H9 (cell line): Measurements from ENCODE around the gene MRPL23. TPM values are rescaled to one million over a fixed set of nuclear protein-coding genes. Genes with fewer than 3 reads are reported as not detected.

Source experiments
- DNase-seq: peaks from one replicate; pipeline ENCODE4 v3.0.0-alpha.2; 2017
- H2AFZ ChIP-seq: one replicate; pipeline ENCODE4 v1.6.1; 2013; ENCODE audit warnings: mild to moderate bottlenecking, low read length, control low read depth, moderate library complexity
- H2AK5ac ChIP-seq: 2 replicates; pipeline ENCODE4 v1.6.1; 2013; ENCODE audit warnings: low read length, control low read depth, mixed read lengths; ENCODE audit not compliant: insufficient read length
- H2BK120ac ChIP-seq: one replicate; pipeline ENCODE4 v1.6.1; 2013; ENCODE audit warnings: low read depth, mild to moderate bottlenecking, low read length, control low read depth, inconsistent platforms; ENCODE audit not compliant: poor library complexity, severe bottlenecking
- H2BK12ac ChIP-seq: 2 replicates; pipeline ENCODE4 v1.6.1; 2013; ENCODE audit warnings: low read length, control low read depth, mixed read lengths, low read depth; ENCODE audit not compliant: insufficient read length
- H2BK15ac ChIP-seq: 2 replicates; pipeline ENCODE4 v1.6.1; 2013; ENCODE audit warnings: low read depth, low read length, control low read depth
- H2BK20ac ChIP-seq: one replicate; pipeline ENCODE4 v1.6.1; 2013; ENCODE audit warnings: low read depth, mild to moderate bottlenecking, low read length, control low read depth, inconsistent platforms; ENCODE audit not compliant: poor library complexity, severe bottlenecking
- H2BK5ac ChIP-seq: 2 replicates; pipeline ENCODE4 v1.6.1; 2013; ENCODE audit warnings: low read length, control low read depth, mixed read lengths; ENCODE audit not compliant: insufficient read length
- H3K14ac ChIP-seq: 2 replicates; pipeline ENCODE4 v1.6.1; 2013; ENCODE audit warnings: low read length, control low read depth; ENCODE audit not compliant: insufficient read depth
- H3K18ac ChIP-seq: 2 replicates; pipeline ENCODE4 v1.6.1; 2013; ENCODE audit warnings: low read depth, mild to moderate bottlenecking, mixed read lengths, low read length, control low read depth; ENCODE audit not compliant: insufficient read length
- H3K23ac ChIP-seq: 2 replicates; pipeline ENCODE4 v1.6.1; 2013; ENCODE audit warnings: low read length, control low read depth, mixed read lengths, low read depth; ENCODE audit not compliant: insufficient read length
- H3K23me2 ChIP-seq: 2 replicates; pipeline ENCODE4 v1.6.1; 2013; ENCODE audit warnings: low read depth, mild to moderate bottlenecking, mixed read lengths, low read length, control low read depth; ENCODE audit not compliant: insufficient read length, poor library complexity, severe bottlenecking
- H3K27ac ChIP-seq: 2 replicates; pipeline ENCODE4 v1.5.1; 2013; ENCODE audit warnings: low read length, control low read depth, mixed read lengths, low read depth; ENCODE audit not compliant: insufficient read length
- H3K27me3 ChIP-seq: 2 replicates; pipeline ENCODE4 v1.6.1; 2013; ENCODE audit warnings: low read length, control low read depth, inconsistent platforms; ENCODE audit not compliant: insufficient read depth
- H3K4ac ChIP-seq: 2 replicates; pipeline ENCODE4 v1.6.1; 2013; ENCODE audit warnings: low read depth, mild to moderate bottlenecking, control low read depth, inconsistent platforms, low read length, moderate library complexity
- H3K4me1 ChIP-seq: 2 replicates; pipeline ENCODE4 v1.6.1; 2013; ENCODE audit warnings: low read length, control low read depth, inconsistent platforms; ENCODE audit not compliant: insufficient read depth
- H3K4me2 ChIP-seq: 2 replicates; pipeline ENCODE4 v1.6.1; 2013; ENCODE audit warnings: low read length, control low read depth, mixed read lengths; ENCODE audit not compliant: insufficient read length, insufficient read depth
- H3K56ac ChIP-seq: 2 replicates; pipeline ENCODE4 v1.6.1; 2013; ENCODE audit warnings: low read depth, mild to moderate bottlenecking, mixed read lengths, low read length, control low read depth; ENCODE audit not compliant: insufficient read length
- H3K79me1 ChIP-seq: 2 replicates; pipeline ENCODE4 v1.6.1; 2013; ENCODE audit warnings: low read depth, mild to moderate bottlenecking, moderate library complexity, low read length, control low read depth, inconsistent platforms; ENCODE audit not compliant: insufficient read depth, poor library complexity, severe bottlenecking
- H3K79me2 ChIP-seq: 2 replicates; pipeline ENCODE4 v1.6.1; 2013; ENCODE audit warnings: low read length, control low read depth, inconsistent platforms; ENCODE audit not compliant: insufficient read depth
- H3K9ac ChIP-seq: 2 replicates; pipeline ENCODE4 v1.6.1; 2013; ENCODE audit warnings: low read length, control low read depth, mixed read lengths; ENCODE audit not compliant: insufficient read length; ENCODE audit errors: extremely low read depth
- H3K9me3 ChIP-seq: one replicate; pipeline ENCODE4 v1.6.1; 2013; ENCODE audit warnings: low read depth, low read length, inconsistent platforms; ENCODE audit not compliant: control insufficient read depth
- H3T11ph ChIP-seq: one replicate; pipeline ENCODE4 v1.6.1; 2013; ENCODE audit warnings: mild to moderate bottlenecking, low read length, control low read depth, inconsistent platforms
- H4K20me1 ChIP-seq: one replicate; pipeline ENCODE4 v1.6.1; 2013; ENCODE audit not compliant: control insufficient read depth, insufficient read length, insufficient read depth
- H4K5ac ChIP-seq: 2 replicates; pipeline ENCODE4 v1.6.1; 2013; ENCODE audit warnings: low read depth, mild to moderate bottlenecking, mixed read lengths, low read length, control low read depth; ENCODE audit not compliant: insufficient read length
- H4K8ac ChIP-seq: replicated peaks from 2 replicates; pipeline ENCODE4 v1.6.1; 2013; ENCODE audit warnings: low read length, control low read depth, mixed read lengths, low read depth; ENCODE audit not compliant: insufficient read length
- H4K91ac ChIP-seq: 2 replicates; pipeline ENCODE4 v1.6.1; 2013; ENCODE audit warnings: low read depth, mild to moderate bottlenecking, moderate library complexity, mixed read lengths, low read length, control low read depth; ENCODE audit not compliant: insufficient read length
- H3K27ac Mint-ChIP-seq, 3 experiments: 2 replicates in 2 of 3; 3 replicates in 1 of 3; pipeline ENCODE4 v1.8.0; 2020 to 2021; ENCODE audit warnings: mixed read lengths in 3 of 3, mild to moderate bottlenecking in 1 of 3, moderate library complexity in 1 of 3
- H3K27me3 Mint-ChIP-seq: 2 replicates; pipeline ENCODE4 v1.8.0; 2021; ENCODE audit warnings: low read depth, mild to moderate bottlenecking, moderate library complexity, mixed read lengths
- H3K36me3 Mint-ChIP-seq, 3 experiments: 2 replicates in 2 of 3; 3 replicates in 1 of 3; pipeline ENCODE4 v1.8.0; 2020 to 2021; ENCODE audit warnings: low read depth in 3 of 3, mixed read lengths in 3 of 3; ENCODE audit not compliant: insufficient read depth in 1 of 3
- H3K4me1 Mint-ChIP-seq, 2 experiments: 2 replicates each; pipeline ENCODE4 v1.8.0; 2020; ENCODE audit warnings: mixed read lengths in 2 of 2
- H3K4me3 Mint-ChIP-seq, 2 experiments: 2 replicates in 1 of 2; 3 replicates in 1 of 2; pipeline ENCODE4 v1.8.0; 2020 to 2021; ENCODE audit warnings: mild to moderate bottlenecking in 2 of 2, mixed read lengths in 2 of 2, moderate library complexity in 1 of 2
- H3K9me3 Mint-ChIP-seq, 2 experiments: 2 replicates in 1 of 2; 3 replicates in 1 of 2; pipeline ENCODE4 v1.8.0; 2020; ENCODE audit warnings: mild to moderate bottlenecking in 2 of 2, mixed read lengths in 2 of 2, moderate library complexity in 1 of 2
- WGBS: extraction: QIAGEN DNeasy Blood & Tissue Kit; methylation state at CpG from one replicate; pipeline ENCODE4 v1.1.7; 2013; ENCODE audit warnings: missing lambda C conversion rate, low lambda C conversion rate, mixed read lengths; ENCODE audit not compliant: insufficient read length; ENCODE audit errors: extremely low coverage; 5-methylcytosine and 5-hydroxymethylcytosine counted together
- total RNA-seq: library from RNA; stranded (reverse); gene quantifications from 2 replicates; pipeline ENCODE4 v1.2.1, GENCODE V29; 2021
- TF ChIP-seq, protein P1 (sequence below): fragments of 200-600 bp; sonication (generic); conservative IDR thresholded peaks from 3 replicates; pipeline ENCODE4 v1.8.0; 2021; ENCODE audit warnings: antibody characterized with exemption, mild to moderate bottlenecking

The MRPL23 gene
- total RNA-seq, 1 experiment from 2014 or later = 67.3 TPM

GRCh38 chr11:1982873-1983600 lies 35.9 kb downstream of the MRPL23 start:
- Histone ChIP-seq H4K5ac (no peak overlapping the region), H3K4ac (no peak overlapping the region), H3K79me1 (no peaks in the 10 kb centered on the region), H3K14ac (no peak overlapping the region), H2AK5ac (no peak overlapping the region), H4K91ac (no peak overlapping the region), H3K18ac (no peak overlapping the region), H3K23ac (no peak overlapping the region), H3K4me1 (no peaks in the 10 kb centered on the region), H3K23me2 (no peaks in the 10 kb centered on the region), H2BK120ac (no peak overlapping the region), H4K8ac (no peak overlapping the region), H2AFZ (no peak overlapping the region), H2BK15ac (no peak overlapping the region), H3K56ac (no peak overlapping the region), H2BK12ac (no peak overlapping the region), H2BK5ac (no peak overlapping the region), H3K9ac (no peak overlapping the region), H3T11ph (no peak overlapping the region), H3K27ac (no peak overlapping the region), H3K9me3 (no peaks in the 10 kb centered on the region), H2BK20ac (no peak overlapping the region), H3K4me2 (no peak overlapping the region), H3K79me2 (no peaks in the 10 kb centered on the region), H4K20me1 (no peaks in the 10 kb centered on the region), H3K27me3 (no peaks in the 10 kb centered on the region)
- H3K4me1 Mint-ChIP-seq = no peaks in the 10 kb centered on the region
- no peak overlapping the region for H3K27ac Mint-ChIP-seq
- H3K4me3 Mint-ChIP-seq = no peak overlapping the region
- no peaks in the 10 kb centered on the region for H3K9me3 Mint-ChIP-seq
- no peaks in the 10 kb centered on the region for H3K27me3 Mint-ChIP-seq
- WGBS = no CpG with 5 or more reads among the region's 26 CpGs
- TF ChIP-seq, protein P1, sequence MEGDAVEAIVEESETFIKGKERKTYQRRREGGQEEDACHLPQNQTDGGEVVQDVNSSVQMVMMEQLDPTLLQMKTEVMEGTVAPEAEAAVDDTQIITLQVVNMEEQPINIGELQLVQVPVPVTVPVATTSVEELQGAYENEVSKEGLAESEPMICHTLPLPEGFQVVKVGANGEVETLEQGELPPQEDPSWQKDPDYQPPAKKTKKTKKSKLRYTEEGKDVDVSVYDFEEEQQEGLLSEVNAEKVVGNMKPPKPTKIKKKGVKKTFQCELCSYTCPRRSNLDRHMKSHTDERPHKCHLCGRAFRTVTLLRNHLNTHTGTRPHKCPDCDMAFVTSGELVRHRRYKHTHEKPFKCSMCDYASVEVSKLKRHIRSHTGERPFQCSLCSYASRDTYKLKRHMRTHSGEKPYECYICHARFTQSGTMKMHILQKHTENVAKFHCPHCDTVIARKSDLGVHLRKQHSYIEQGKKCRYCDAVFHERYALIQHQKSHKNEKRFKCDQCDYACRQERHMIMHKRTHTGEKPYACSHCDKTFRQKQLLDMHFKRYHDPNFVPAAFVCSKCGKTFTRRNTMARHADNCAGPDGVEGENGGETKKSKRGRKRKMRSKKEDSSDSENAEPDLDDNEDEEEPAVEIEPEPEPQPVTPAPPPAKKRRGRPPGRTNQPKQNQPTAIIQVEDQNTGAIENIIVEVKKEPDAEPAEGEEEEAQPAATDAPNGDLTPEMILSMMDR = no peak
- no peak for DNase-seq
- H3K36me3 Mint-ChIP-seq = no peaks in the 10 kb centered on the region
